HG02973 (cell line): Measurements from ENCODE around the gene BTBD17.

Source experiments
- ATAC-seq: cut with Tn5 transposase; IDR thresholded peaks from one replicate; pipeline ENCODE4 v1.9.1; 2021; ENCODE audit warnings: moderate library complexity; ENCODE audit not compliant: unreplicated experiment

Gene BTBD17

GRCh38 chr17:74389084-74389753, 27.6 kb upstream of the BTBD17 start:
- ATAC-seq: no peak

- ATAC-seq: no peak
These were observed 25.9 kb upstream of the BTBD17 start for GRCh38 chr17:74387365-74388218.

GRCh38 chr17:74386386-74386785, 24.7 kb upstream of the BTBD17 start:
- ATAC-seq: no peak

- ATAC-seq: no peak
These were observed 23.5 kb upstream of the BTBD17 start for GRCh38 chr17:74385201-74385600.

GRCh38 chr17:74383141-74383540, 21.5 kb upstream of the BTBD17 start:
- no peak for ATAC-seq

GRCh38 chr17:74380959-74381808, 19.5 kb upstream of the BTBD17 start:
- ATAC-seq: no peak

GRCh38 chr17:74380086-74380958, 18.7 kb upstream of the BTBD17 start:
- no peak for ATAC-seq

GRCh38 chr17:74379495-74380085, 17.9 kb upstream of the BTBD17 start:
- ATAC-seq: no peak

- no peak for ATAC-seq
These were observed 13.2 kb upstream of the BTBD17 start for GRCh38 chr17:74374858-74375257.

- no peak for ATAC-seq
These were observed 12.4 kb upstream of the BTBD17 start for GRCh38 chr17:74373838-74374606.

GRCh38 chr17:74372426-74372825, 10.8 kb upstream of the BTBD17 start:
- no peak for ATAC-seq

GRCh38 chr17:74371653-74372147, 10.0 kb upstream of the BTBD17 start:
- no peak for ATAC-seq

- ATAC-seq: no peak
These were observed 8.2 kb upstream of the BTBD17 start for GRCh38 chr17:74369665-74370490.

- ATAC-seq: no peak
These were observed 7.6 kb upstream of the BTBD17 start for GRCh38 chr17:74369221-74369620.

GRCh38 chr17:74368341-74369081, 6.8 kb upstream of the BTBD17 start:
- no peak for ATAC-seq

- no peak for ATAC-seq
These were observed 5.5 kb upstream of the BTBD17 start, which contains the start of gene GPR142 for GRCh38 chr17:74367206-74367605. Gene GPR142 (plus strand): TSS chr17:74367506. CDS start chr17:74369541, 2,035 bp downstream.

- no peak for ATAC-seq
These were observed 1.3 kb upstream of the BTBD17 start for GRCh38 chr17:74362810-74363498.
